MM.1S (cell line): ENCODE measurements around the gene EFCAB10.

Experiments
- EZH2 ChIP-seq: fragments of 300-600 bp; sonication (generic); optimal IDR thresholded peaks from 2 replicates; pipeline ENCODE3; 2017; ENCODE audit warnings: low read depth, mild to moderate bottlenecking, antibody characterized with exemption, low read length, mixed read lengths
- EZH2phosphoT487 ChIP-seq: fragments of 300-600 bp; sonication (generic); IDR thresholded peaks from 2 replicates; pipeline ENCODE4 v1.6.1; 2018; ENCODE audit warnings: antibody characterized with exemption, low read length
- TF ChIP-seq, protein P1 (sequence below): fragments of 300-600 bp; sonication (generic); IDR thresholded peaks from 2 replicates; pipeline ENCODE4 v1.5.1; 2016; ENCODE audit warnings: antibody characterized with exemption, low read length, mixed read lengths

GRCh38 chr7:105519353-105519752, 61.9 kb downstream of the EFCAB10 start:
- TF ChIP-seq, protein P1, sequence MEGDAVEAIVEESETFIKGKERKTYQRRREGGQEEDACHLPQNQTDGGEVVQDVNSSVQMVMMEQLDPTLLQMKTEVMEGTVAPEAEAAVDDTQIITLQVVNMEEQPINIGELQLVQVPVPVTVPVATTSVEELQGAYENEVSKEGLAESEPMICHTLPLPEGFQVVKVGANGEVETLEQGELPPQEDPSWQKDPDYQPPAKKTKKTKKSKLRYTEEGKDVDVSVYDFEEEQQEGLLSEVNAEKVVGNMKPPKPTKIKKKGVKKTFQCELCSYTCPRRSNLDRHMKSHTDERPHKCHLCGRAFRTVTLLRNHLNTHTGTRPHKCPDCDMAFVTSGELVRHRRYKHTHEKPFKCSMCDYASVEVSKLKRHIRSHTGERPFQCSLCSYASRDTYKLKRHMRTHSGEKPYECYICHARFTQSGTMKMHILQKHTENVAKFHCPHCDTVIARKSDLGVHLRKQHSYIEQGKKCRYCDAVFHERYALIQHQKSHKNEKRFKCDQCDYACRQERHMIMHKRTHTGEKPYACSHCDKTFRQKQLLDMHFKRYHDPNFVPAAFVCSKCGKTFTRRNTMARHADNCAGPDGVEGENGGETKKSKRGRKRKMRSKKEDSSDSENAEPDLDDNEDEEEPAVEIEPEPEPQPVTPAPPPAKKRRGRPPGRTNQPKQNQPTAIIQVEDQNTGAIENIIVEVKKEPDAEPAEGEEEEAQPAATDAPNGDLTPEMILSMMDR: no peak
- TF ChIP-seq EZH2phosphoT487 (no peak), EZH2 (no peak)
